CD4-positive, alpha-beta memory T cell (primary cell): Measurements from ENCODE around the gene RMRP. TPM values are rescaled to one million over a fixed set of nuclear protein-coding genes. Genes with fewer than 3 reads are reported as not detected.
A peak's percentile ranks its signal among the peaks of the same experiment; 100 is the strongest.

ENCODE experiments used
- CTCF ChIA-PET: fragments of 350-600 bp; sonication (Branson Sonifier 250); formaldehyde crosslinking; loops from one replicate; lab custom pipeline; 2021; ENCODE audit warnings: inconsistent platforms; ENCODE audit not compliant: partially characterized antibody; lab: Charles Lee
- POLR2A ChIA-PET: fragments of 350-600 bp; sonication (Branson Sonifier 250); formaldehyde crosslinking; loops from one replicate; lab custom pipeline; 2021; ENCODE audit not compliant: partially characterized antibody; lab: Charles Lee
- DNase-seq, 5 donors: peaks; one replicate each; pipeline versions ENCODE4 v3.0.0 to v3.0.0-alpha.2; 2020 to 2022; ENCODE audit warnings: mixed read lengths in 1 of 5
- H3K27ac ChIP-seq: one replicate; pipeline ENCODE4 v1.7.0; 2013; ENCODE audit warnings: low read depth, low read length
- H3K27me3 ChIP-seq: 2 replicates; pipeline ENCODE4 v1.7.0; 2013; ENCODE audit warnings: mild to moderate bottlenecking, low read length, moderate library complexity; ENCODE audit not compliant: insufficient read depth
- H3K36me3 ChIP-seq: 2 replicates; pipeline ENCODE4 v1.7.0; 2013; ENCODE audit warnings: mild to moderate bottlenecking, low read length, moderate library complexity; ENCODE audit not compliant: insufficient read depth
- H3K4me1 ChIP-seq: 2 replicates; pipeline ENCODE4 v1.7.0; 2013; ENCODE audit warnings: mild to moderate bottlenecking, low read length, moderate library complexity; ENCODE audit not compliant: insufficient read depth
- H3K4me3 ChIP-seq, 2 donors: one replicate each; pipeline ENCODE4 v1.7.0; 2013; ENCODE audit warnings: low read length in 2 of 2, mild to moderate bottlenecking in 1 of 2
- H3K9me3 ChIP-seq, 2 donors: one replicate each; pipeline ENCODE4 v1.7.0; 2013; ENCODE audit warnings: low read length in 2 of 2, control low read depth in 1 of 2; ENCODE audit not compliant: control insufficient read depth in 1 of 2
- H3K27ac Mint-ChIP-seq, 7 donors: one replicate each; pipeline ENCODE4 v1.8.0; 2020 to 2021; ENCODE audit warnings: mixed read lengths in 7 of 7, mild to moderate bottlenecking in 6 of 7, inconsistent platforms in 3 of 7, moderate library complexity in 3 of 7
- H3K27me3 Mint-ChIP-seq, 2 donors: one replicate each; pipeline ENCODE4 v1.8.0; 2020 to 2021; ENCODE audit warnings: mixed read lengths in 2 of 2
- H3K36me3 Mint-ChIP-seq, 2 donors: one replicate each; pipeline ENCODE4 v1.8.0; 2020 to 2021; ENCODE audit warnings: mixed read lengths in 2 of 2, inconsistent platforms in 1 of 2, mild to moderate bottlenecking in 1 of 2
- H3K4me1 Mint-ChIP-seq, 4 donors: one replicate each; pipeline ENCODE4 v1.8.0; 2020 to 2021; ENCODE audit warnings: mixed read lengths in 4 of 4, mild to moderate bottlenecking in 1 of 4
- H3K4me3 Mint-ChIP-seq, 8 donors: one replicate each; pipeline ENCODE4 v1.8.0; 2020 to 2021; ENCODE audit warnings: mixed read lengths in 8 of 8, mild to moderate bottlenecking in 7 of 8, moderate library complexity in 6 of 8, inconsistent platforms in 3 of 8
- H3K9me3 Mint-ChIP-seq, 8 donors: one replicate each; pipeline ENCODE4 v1.8.0; 2020 to 2021; ENCODE audit warnings: mixed read lengths in 8 of 8, mild to moderate bottlenecking in 5 of 8, inconsistent platforms in 3 of 8, moderate library complexity in 1 of 8
- intact Hi-C: fragments of 100-400 bp; cut with micrococcal nuclease; formaldehyde crosslinking; loops from one replicate; pipeline ENCODE4 v1.15.1; 2023
- polyA plus RNA-seq, 2 donors: library from polyadenylated mRNA; unstranded; fragments of 300-500 nt; fragmentation: Illumina TruSeq; gene quantifications; one replicate each; pipeline ENCODE4 v1.2.3, GENCODE V29; 2021
- total RNA-seq, 2 experiments: library from RNA; stranded (reverse); gene quantifications; one replicate each; pipeline ENCODE4 v1.2.3, GENCODE V29; 2021

The RMRP gene
- total and polyA plus RNA-seq, 4 experiments from 2014 or later = 54.3 to 21,585 (median 18,678) TPM; not detected in 1

- Mint-ChIP-seq H3K27ac (peak overlapping the region; percentile 95 to 100 (median 99)), H3K4me1 (peaks cover 48 to 78% (median 61%) of the 10 kb centered on the region in 4 donors), H3K9me3 (peaks cover 0 to 8% (median 4%) of the 10 kb centered on the region in 8 donors), H3K36me3 (peaks cover 20 to 39% of the 10 kb centered on the region in 2 donors), H3K27me3 (peaks cover 2 to 4% of the 10 kb centered on the region in 2 donors), H3K4me3 (peak overlapping the region; percentile 83 to 95 (median 92))
- no peaks in the 10 kb centered on the region for H3K9me3 ChIP-seq
- ChIA-PET POLR2A (interaction anchor here (1.0 to 12.3 kb wide), 15 partner anchors 9 to 1036 kb away, joined by 3 to 420 read pairs (median 14); partner anchors contain the start of genes CD72, CREB3, DCTN3 and GBA2), CTCF (interaction anchor here (0.8 to 19.4 kb wide), 14 partner anchors 9 to 156 kb away, joined by 3 to 339 read pairs (median 18); partner anchors contain the start of genes ARHGEF39, CD72, CREB3 and GBA2)
- H3K27ac ChIP-seq = peak overlapping the region; percentile 96
- intact Hi-C loops = loop anchor here (1.0 to 5.0 kb wide), 4 partner anchors 11 to 670 kb away; partner anchors contain the start of genes DNAJB5 and HINT2
- DNase-seq = peak in 2 of 5 donors; percentile 24 to 37
- H3K27me3 ChIP-seq = no peaks in the 10 kb centered on the region
- H3K36me3 ChIP-seq = peaks cover 10% of the 10 kb centered on the region
- peaks cover 64% of the 10 kb centered on the region for H3K4me1 ChIP-seq
- H3K4me3 ChIP-seq = peak overlapping the region; percentile 67 to 90
Measured at GRCh38 chr9:35656831-35657545, 831 bp downstream of the RMRP start.

- no peak overlapping the region for H3K4me3 ChIP-seq
- ChIA-PET CTCF (interaction anchor here (0.6 to 19.4 kb wide), 9 partner anchors 9 to 179 kb away, joined by 3 to 339 read pairs (median 24); partner anchors contain the start of genes ARHGEF39, CD72, CREB3 and GBA2), POLR2A (interaction anchor here (1.2 to 12.3 kb wide), 8 partner anchors 8 to 93 kb away, joined by 3 to 420 read pairs (median 64); partner anchors contain the start of genes CD72, CREB3, GBA2 and RGP1)
- peak overlapping the region; percentile 27 for H3K27ac ChIP-seq
- no peaks in the 10 kb centered on the region for H3K9me3 ChIP-seq
- H3K36me3 ChIP-seq = peaks cover 10% of the 10 kb centered on the region
- DNase-seq = peak in 1 of 5 donors; percentile 49
- peaks cover 64% of the 10 kb centered on the region for H3K4me1 ChIP-seq
- H3K27me3 Mint-ChIP-seq = peaks cover 2 to 4% of the 10 kb centered on the region in 2 donors
- H3K27ac Mint-ChIP-seq = peak overlapping the region; percentile 95 to 100 (median 99)
- H3K4me1 Mint-ChIP-seq = peaks cover 48 to 79% (median 61%) of the 10 kb centered on the region in 4 donors
- peak overlapping the region; percentile 49 to 95 (median 88) for H3K4me3 Mint-ChIP-seq
- intact Hi-C loops = loop anchor here (5.0 kb wide), 2 partner anchors 544 to 669 kb away; partner anchors contain the start of gene DNAJB5
- peaks cover 17 to 35% of the 10 kb centered on the region in 2 donors for H3K36me3 Mint-ChIP-seq
- peaks cover 0 to 8% (median 4%) of the 10 kb centered on the region in 8 donors for H3K9me3 Mint-ChIP-seq
- H3K27me3 ChIP-seq = no peaks in the 10 kb centered on the region
Measured at GRCh38 chr9:35656348-35656747, 1.5 kb downstream of the RMRP start.

GRCh38 chr9:35653611-35654010, 4.2 kb downstream of the RMRP start:
- Histone ChIP-seq H3K27ac (no peak overlapping the region), H3K9me3 (no peaks in the 10 kb centered on the region), H3K4me1 (peaks cover 52% of the 10 kb centered on the region), H3K27me3 (no peaks in the 10 kb centered on the region), H3K4me3 (no peak overlapping the region), H3K36me3 (no peaks in the 10 kb centered on the region)
- no peak for DNase-seq
- Mint-ChIP-seq H3K27me3 (peaks cover 2 to 4% of the 10 kb centered on the region in 2 donors), H3K4me1 (peaks cover 32 to 79% (median 49%) of the 10 kb centered on the region in 4 donors), H3K9me3 (peaks cover 0 to 8% (median 4%) of the 10 kb centered on the region in 8 donors), H3K27ac (peak overlapping the region in 6 of 7 donors; percentile 22 to 100 (median 76)), H3K36me3 (peaks cover 2 to 20% of the 10 kb centered on the region in 2 donors), H3K4me3 (no peak overlapping the region)
- ChIA-PET POLR2A (interaction anchor here (2.0 kb wide), 1 partner anchor 11 kb away, joined by 4 read pairs; the partner anchor contains the start of gene ARHGEF39), CTCF (interaction anchor here (2.1 to 19.4 kb wide), 4 partner anchors 38 to 76 kb away, joined by 7 to 339 read pairs (median 197); partner anchors contain the start of genes CD72, CREB3, TLN1 and TPM2)
- intact Hi-C loops = no loop called here

GRCh38 chr9:35652829-35653209, 5.0 kb downstream of the RMRP start:
- peaks cover 59% of the 10 kb centered on the region for H3K4me1 ChIP-seq
- peaks cover 0 to 6% (median 2%) of the 10 kb centered on the region in 8 donors for H3K9me3 Mint-ChIP-seq
- intact Hi-C loops = no loop called here
- peak overlapping the region in 5 of 7 donors; percentile 51 to 89 (median 53) for H3K27ac Mint-ChIP-seq
- H3K9me3 ChIP-seq = no peaks in the 10 kb centered on the region
- H3K4me1 Mint-ChIP-seq = peaks cover 38 to 79% (median 56%) of the 10 kb centered on the region in 4 donors
- no peaks in the 10 kb centered on the region for H3K36me3 ChIP-seq
- H3K27ac ChIP-seq = no peak overlapping the region
- ChIA-PET POLR2A (interaction anchor here (2.0 to 9.7 kb wide), 2 partner anchors 12 to 40 kb away, joined by 4 to 159 read pairs; partner anchors contain the start of genes ARHGEF39 and TPM2), CTCF (interaction anchor here (10.7 to 19.4 kb wide), 3 partner anchors 10 to 77 kb away, joined by 145 to 260 read pairs (median 249); partner anchors contain the start of genes ARHGEF39, CCDC107, CD72 and CREB3)
- DNase-seq = no peak
- peaks cover 5 to 23% of the 10 kb centered on the region in 2 donors for H3K36me3 Mint-ChIP-seq
- no peak overlapping the region for H3K4me3 ChIP-seq
- no peak overlapping the region for H3K4me3 Mint-ChIP-seq
- no peaks in the 10 kb centered on the region for H3K27me3 ChIP-seq
- peaks cover under 1 to 2% of the 10 kb centered on the region in 2 donors for H3K27me3 Mint-ChIP-seq

- no peak for DNase-seq
- POLR2A ChIA-PET = interaction anchor here (2.0 to 10.7 kb wide), 5 partner anchors 8 to 48 kb away, joined by 4 to 420 read pairs (median 148); partner anchors contain the start of genes ARHGEF39, CCDC107, CD72 and RMRP
- CTCF ChIA-PET = interaction anchor here (7.9 to 19.4 kb wide), 4 partner anchors 11 to 78 kb away, joined by 145 to 260 read pairs (median 197); partner anchors contain the start of genes ARHGEF39, CCDC107, CD72 and CREB3
- Mint-ChIP-seq H3K27ac (peak overlapping the region; percentile 78 to 99 (median 96)), H3K9me3 (peaks cover 0 to 2% (median 0%) of the 10 kb centered on the region in 8 donors), H3K27me3 (no peaks in the 10 kb centered on the region), H3K36me3 (peaks cover 5 to 20% of the 10 kb centered on the region in 2 donors), H3K4me3 (peak overlapping the region; percentile 63 to 98 (median 93)), H3K4me1 (peaks cover 41 to 79% (median 57%) of the 10 kb centered on the region in 4 donors)
- Histone ChIP-seq H3K4me3 (no peak overlapping the region), H3K27me3 (no peaks in the 10 kb centered on the region), H3K9me3 (no peaks in the 10 kb centered on the region), H3K36me3 (no peaks in the 10 kb centered on the region), H3K4me1 (peaks cover 59% of the 10 kb centered on the region), H3K27ac (peak overlapping the region; percentile 29)
- intact Hi-C loops = no loop called here
Measured at GRCh38 chr9:35651956-35652828, 5.6 kb downstream of the RMRP start.
